HPDE6-E6E7 (cell line): ENCODE results near the gene DKC1.
"Not testable (repeated sequence)": the region's sequence is repeated elsewhere in the genome, so short reads cannot be mapped to it uniquely, and the experiment has no call there.

Experiments used
- DNase-seq: peaks from one replicate; pipeline ENCODE4 v3.0.0; 2011; ENCODE audit warnings: missing footprints; ENCODE audit errors: extremely low spot score

DKC1 gene

DNA sequence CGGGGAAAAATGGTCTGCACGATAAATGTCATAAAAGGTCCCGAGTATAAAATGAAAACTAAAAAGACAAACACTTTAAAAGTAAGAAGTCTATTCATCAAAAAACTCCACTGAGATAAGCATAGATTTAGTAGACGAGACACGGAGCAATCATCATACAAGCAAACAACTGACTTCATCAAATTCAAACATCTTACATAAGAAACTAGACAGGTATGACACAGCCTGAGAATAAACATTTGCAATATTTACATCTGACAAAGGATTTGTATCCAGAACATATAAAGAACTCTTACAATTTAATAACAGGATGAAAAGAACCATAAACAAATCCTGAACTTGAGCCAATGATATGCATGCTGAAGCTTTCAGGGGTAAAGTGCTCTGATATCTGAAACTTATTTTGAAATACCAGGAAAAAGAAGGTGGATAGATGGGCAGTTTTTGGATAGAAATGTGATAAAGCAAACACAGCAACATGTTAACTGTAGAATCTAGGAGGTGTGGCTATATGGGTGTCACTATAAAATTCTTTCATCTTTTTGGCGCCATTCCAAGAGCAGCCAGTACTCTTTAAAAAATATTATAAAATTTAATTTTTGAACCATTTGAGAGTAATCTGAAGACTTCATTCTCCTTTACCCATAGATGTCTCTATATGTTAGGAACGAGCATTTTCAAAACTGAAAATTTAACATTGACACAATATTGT is 30.6 kb downstream of the DKC1 start:
- no peak for DNase-seq

DNA sequence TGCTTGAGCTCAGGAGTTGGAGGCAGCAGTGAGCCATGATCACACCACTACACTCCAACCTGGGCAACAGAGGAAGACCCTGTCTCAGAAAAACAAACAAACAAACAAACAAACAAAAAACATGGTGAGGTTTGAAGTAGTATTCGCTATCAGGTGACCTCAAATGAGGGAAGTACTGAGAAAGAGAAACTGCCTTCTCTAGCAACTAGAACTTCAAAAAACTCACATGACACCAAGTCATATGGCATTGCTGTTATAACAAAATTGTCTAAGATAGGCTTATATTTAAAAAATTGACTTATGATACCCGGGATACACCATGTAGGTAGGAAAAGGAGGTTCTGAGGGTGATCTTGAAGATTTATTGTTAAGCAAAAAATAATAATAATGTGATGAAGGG is 32.4 kb downstream of the DKC1 start:
- DNase-seq: no peak

DNA sequence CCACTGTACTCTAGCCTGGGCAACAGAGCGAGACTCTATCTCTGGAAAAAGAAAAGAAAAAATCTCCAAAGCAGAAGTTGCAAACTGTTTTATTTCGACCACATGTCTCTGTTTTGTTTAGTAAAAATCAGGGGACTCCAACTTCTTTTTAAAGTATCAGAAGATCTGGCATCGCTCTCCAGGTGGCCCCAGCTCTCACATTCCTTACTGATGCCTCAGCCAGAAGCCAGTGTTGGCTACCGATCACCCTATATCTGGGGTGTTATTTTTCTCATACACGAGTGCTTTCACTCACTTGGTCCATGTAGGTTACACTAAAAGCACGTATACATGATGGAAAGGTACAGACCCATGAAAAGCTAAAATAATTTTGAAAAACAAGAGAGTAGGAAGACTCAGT is 34.3 kb downstream of the DKC1 start:
- DNase-seq: no peak

DNA sequence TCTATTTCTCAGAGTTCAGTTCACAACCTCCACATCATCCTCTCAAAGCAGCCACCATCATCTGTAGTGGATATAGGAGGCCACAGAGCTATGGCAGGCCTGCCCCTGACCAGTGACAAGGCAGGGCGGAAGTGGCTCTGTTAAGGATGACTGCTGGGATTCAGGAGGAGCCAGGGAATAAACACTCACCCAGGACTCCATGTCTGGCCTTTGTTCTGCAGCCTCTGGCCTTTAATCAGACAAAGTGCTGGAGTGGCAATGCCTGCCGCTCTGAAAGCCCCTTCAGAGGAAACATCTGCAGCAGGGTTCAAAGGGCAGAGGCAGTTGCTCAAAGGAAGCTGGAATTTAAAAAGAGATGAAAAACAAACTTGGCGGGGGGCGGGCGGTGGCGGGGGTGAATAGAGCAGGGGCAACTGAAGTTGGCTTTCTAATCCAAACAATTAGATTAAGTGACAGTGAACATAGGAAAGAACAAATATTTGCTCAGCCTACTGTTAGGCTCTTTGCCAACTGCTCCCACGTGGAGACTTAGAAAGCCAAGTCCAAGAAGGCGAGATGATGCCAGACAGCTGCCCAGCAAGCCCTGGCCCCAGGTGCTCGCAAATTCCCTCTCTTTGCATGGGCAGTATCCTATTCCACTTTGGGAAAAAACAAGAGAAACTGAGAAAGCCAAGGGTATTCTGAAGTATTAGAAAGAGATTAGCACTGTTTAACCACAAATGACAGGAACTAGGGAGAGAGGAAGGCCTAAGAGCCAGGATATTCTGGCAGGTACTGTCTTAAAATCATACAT is 37.1 kb downstream of the DKC1 start:
- DNase-seq: no peak

DNA sequence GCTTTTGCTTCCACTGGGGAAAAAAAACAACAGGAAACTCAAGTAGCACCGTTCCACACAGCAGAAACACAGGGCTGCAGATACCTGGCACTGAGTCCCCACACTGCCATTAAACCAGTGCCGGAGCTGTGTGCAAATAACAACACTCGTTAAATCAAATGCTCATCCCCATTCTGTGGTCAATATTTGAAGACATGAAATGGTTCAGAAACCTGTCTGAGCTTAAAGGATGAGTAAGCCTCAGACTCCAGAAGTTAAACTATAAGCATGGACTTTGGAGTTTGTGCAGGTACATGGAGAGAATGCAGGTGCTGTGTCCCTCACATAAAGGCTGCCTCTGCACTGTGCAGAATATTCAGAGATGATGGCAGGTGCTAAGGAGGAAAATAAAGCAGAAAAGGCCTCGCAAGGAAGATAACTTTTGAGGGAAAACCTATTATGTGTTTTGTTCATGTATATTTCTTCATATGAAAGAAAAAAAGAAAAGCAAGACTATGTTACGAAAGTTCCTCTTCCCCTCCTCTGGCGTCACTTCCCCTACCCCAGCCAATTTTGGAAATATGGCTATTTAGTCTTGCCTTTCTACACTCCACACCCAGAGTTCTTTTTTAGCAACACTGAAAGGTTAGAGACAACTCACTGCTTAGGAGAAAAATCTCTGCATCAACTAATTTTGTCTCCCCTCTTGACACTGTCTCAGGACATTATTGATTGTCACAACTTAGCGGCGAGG is 38.0 kb downstream of the DKC1 start:
- DNase-seq: no peak

DNA sequence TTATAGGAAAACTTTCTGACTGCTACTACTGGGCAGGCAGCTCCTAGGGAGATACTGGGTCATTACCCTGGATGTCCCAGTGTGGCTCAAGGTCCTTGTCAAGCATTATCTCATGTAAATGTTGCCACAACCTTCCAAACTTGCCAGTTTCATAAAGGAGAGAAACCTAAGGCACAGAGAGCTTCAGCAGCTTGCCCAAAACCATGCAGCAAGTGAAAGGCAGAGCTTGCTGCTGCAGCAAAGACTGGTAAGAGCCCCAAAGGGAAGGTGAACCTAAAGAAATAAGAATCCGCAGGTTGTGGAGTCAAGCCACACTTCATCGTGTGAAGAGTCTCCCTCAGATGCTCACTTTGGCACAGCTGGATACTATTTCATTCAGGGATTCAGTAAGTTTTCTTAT is 40.3 kb downstream of the DKC1 start:
- no peak for DNase-seq

DNA sequence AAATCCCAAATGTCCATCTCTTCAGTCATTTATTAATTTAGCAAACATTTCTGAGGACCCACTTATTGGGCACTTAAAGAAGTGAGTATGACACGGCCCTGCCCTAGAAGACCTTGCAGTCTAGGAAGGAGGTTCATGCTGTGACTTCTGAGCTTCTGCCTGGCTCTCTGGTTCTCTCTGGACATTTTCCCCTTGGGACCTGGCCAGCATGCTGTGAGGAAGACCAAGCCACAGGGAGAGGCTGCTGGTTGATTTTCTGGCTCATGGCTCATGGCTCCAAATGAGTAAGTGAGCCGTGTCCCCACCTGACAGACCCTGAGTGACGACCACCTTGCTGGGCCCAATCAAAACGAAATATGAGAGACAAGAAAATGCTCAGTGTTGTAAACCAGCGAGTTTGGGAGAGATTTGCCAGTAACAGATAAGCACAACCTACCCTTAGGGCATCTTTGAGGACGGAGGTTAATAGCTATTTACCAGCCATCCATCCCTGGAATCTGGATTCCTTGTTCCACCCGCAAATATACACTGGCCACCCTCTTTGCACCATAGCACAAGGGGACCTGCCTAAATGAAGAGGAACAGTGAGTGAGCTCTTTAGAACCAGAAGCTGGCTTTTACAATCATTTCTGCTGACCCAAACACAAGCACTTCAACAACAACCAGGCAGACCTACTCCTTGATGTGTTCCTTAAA is 41.7 kb downstream of the DKC1 start:
- DNase-seq: no peak

DNA sequence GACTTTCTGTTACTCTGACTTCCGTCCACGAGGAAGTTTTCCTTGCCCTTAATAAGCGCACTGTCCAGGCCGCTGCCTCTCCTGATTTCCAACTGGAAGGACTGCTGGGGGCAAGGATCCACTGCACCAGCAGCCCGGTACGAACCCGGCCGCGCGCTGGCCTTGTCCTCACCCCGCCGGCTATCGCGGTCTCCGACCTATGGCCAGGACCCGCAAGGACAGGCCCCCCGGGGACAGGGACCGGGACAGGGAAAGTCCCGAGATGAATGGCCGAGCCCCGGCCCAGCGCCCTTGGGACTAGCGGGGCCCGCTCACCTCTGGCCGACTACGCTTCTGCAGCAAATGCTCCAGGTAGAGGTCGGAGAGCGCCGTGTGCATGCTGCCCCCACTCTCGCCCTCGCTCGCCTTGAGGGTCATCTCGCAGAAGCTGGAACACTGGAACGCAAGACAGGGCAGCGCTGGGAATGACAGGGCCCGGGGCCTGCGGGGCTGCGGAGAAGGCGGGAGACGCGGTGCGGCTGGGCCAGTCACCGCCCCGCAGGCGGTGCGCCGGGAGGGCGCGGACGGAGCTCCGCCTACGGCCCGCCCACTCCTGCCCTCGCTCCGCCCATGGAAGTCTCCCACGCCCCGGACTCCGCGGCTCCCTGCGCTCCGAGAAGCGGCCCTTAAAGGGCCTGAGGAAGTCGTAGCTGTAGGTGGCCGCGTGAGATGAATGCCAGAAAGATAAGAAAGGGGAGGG is 42.5 kb downstream of the DKC1 start, which contains the start of gene MPP1:
TSS of gene MPP1 (minus strand) at position 529 of the 739 bp plus-strand sequence. CDS start at position 417, 112 bp downstream.
- peak; percentile 88 for DNase-seq

DNA sequence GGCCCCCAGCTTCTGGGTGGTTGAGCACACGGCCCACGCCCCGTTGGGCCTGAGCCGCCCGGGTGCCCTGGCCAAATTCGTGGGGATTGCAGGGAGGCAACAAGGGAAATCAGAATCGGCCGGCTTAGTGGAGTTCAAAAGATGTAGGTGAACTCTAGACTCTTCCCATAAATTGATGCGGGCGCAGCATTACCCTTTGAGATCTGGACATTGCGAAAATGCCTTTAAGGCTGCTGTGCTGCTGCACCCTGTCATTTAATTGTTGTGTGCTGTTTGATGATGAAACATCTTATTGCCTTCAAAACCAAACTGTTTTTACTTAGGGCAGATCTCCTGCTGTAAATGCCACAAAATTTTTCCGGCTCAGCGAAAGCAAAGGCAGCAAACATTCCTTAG is 43.0 kb downstream of the DKC1 start:
- DNase-seq: peak; percentile 19

DNA sequence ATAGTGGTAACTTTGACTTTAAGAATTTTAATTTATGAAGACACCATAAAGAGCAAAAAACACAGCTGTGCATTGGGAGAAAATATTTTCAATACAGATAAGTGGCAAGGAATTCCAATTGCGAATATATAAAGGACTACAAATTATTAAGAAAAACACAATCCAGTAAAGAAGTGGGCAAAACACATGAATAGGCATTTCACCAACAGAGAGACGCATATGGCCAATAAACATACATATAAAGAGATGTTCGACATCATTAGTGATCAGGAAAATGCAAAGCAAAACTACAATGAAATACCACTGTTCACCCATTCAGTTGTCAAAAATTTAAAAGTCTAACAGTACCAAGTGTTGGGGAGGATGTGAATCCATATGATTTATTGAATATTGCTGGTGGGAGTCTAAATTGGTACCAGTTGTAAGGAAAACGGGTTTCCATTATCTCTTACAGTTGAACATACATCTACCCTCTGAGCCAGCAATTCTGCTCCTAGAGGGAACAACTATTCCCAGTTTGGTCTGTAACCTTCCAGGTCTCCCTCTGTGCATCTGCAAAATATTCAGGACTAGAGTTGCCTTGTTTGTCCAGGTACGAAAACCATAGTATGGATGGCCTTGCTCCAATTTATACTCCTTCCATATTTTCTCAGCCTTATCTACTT is 44.3 kb downstream of the DKC1 start:
- no peak for DNase-seq

DNA sequence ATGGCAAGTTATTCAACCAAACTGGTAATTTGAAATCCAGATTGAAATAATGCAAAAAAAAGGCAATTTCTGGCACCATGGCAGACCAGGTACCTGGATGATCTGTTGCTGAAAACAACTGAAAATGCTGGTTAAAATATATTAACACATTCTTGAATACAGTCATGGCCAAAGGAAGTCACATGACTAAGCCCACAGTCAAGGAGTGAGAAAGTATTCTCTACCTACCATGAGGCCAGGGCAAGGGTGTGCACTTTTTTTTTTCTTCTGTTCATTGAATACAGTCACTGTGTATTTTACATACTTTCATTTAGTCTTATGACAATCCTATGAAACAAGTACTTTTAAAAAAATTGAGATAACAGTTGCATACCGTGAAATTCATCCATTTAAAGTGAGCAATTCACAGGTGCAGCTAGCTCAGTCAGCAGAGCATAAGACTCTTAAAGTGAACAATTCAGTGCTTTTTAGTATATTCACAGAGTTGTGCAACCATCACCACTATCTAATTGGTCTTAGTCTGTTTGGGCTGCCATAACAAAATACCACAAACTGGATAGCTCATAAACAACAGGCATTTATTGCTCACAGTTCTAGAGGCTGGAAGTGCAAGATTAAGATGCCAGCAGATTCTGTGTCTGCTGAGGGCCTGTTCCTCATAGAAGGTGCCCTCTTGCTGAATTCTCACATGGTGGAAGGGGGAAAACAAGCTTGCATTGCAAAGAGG is 47.4 kb downstream of the DKC1 start:
- DNase-seq: no peak

DNA sequence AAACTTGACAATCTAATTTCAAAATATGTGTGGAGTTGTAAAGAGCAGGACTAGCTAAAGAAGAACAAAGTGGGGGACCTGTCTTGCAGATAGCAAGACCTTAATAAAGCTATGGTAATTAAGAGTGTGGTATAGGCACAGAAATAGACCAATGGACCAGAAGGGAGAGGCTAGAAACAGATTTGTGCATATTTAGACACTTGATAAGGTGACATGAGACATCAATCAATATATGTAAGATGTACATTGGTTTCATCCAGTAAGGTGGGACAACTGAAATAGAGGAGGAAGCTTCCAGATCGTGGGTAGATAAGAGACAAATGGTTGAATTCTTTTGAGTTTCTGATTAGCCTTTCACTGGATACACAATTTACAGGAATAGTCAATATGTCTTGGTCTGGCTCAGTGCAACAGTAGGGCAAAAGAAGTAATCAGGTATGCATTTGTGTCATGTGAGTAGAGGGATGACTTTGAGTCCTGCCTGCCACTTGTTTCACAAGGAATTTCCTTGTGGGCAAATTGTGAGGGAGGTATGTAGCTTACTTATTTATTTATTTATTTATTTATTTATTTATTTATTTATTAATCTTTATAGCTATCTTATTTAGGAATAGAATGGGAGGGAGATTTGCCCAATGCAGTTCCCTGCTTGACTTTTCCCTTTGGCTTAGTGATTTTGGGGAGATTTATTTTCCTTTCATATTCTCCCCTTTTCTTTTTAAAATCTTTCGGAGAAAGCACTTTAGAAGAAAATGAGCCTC is 49.9 kb downstream of the DKC1 start:
- DNase-seq: no peak

DNA sequence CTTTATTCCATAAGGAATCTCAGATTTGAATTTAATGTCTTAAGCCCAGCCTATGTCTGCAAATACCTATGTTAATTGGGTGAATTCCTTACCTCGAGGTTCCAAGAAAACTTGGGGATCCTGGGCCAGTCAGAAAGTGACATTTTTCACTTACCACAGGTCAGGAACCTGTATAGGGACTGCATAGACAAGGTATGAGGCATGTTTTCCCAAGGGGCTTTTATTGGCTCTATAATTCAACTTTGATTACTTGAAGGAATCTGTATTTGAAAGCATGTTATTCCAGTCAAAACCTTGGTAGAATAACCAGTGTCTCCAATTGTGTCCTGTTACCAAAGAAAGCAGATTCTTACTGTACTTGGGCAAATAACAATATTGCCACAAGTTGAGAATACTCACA is 51.1 kb downstream of the DKC1 start:
- no peak for DNase-seq

DNA sequence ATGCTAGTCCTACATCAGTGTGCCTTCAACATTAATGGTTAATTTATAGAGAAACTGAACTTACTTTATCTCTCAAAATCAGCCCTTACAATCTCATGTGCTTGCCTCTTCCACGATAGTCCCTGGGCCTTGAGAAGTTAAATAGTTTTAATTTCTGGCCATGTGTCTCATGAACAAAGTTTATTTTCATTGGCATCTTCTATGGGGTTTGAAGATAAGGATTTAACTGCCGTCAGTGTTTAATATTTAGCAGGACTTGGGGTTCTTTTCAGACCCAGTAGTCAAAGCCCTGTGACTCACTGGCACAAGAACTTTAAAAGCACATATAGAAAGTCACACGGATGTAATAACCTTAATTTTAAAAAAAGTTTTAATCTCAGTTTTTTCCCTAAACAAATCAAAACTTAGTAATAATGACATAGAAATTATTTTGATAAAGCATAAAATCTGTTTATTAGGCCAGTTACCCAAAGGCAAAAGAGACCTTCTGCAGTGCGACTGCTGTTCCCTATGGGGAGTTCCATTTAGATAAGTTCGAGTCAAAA is 52.7 kb downstream of the DKC1 start:
- DNase-seq: no peak

DNA sequence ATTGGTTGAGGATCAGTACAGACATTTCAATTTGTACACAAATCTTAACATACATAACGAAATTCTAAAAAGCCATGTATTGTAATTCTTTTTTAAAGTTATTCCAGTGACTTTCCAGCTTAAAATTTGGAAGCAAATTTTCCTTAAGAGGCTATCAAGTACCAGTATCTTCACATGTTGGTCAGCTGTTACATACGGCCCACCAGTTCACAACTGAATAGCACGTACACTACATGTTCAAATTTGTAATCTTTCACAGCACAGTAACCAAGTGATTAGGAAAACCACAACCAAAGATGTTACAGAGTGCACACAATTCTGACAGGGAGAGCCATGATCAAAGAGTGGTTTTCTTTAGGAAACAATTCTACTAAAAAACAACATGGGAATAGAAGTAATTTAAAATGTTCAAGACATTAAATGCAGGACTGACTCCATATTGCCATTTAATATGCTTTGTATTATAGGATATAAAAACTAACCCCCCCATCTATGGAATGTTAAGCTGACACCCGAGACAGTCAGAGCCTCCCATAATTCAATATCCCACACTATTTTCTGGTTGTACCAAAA is 53.7 kb downstream of the DKC1 start:
- DNase-seq: not testable (repeated sequence)

DNA sequence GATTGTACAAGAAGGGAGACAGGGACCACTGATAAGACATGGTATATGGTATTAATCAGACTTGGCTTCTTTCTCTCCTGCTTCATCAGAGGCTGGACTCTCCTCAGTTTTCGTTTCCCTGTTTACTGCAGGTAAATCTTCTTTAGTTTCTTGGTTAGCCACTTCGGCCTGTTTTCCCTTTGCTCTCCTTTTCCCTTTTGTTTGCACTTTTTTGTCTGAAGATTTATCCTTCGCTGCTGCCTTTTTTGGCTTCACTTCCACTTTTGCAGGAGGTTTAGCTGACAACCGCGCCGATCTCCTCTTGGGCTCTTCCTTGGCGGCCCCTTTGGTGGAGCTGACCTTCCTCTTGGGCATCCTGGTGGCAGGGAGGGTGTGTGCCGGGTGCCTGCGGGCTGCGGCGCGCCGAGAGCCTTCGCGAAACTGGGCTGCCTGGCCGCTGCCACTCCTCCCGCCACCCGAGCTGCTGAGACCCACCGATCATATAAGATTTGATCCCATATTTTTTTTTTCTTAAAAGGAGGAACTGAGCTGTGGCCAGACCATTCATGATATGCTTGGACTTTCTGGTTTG is 54.5 kb downstream of the DKC1 start:
- DNase-seq: not testable (repeated sequence)

DNA sequence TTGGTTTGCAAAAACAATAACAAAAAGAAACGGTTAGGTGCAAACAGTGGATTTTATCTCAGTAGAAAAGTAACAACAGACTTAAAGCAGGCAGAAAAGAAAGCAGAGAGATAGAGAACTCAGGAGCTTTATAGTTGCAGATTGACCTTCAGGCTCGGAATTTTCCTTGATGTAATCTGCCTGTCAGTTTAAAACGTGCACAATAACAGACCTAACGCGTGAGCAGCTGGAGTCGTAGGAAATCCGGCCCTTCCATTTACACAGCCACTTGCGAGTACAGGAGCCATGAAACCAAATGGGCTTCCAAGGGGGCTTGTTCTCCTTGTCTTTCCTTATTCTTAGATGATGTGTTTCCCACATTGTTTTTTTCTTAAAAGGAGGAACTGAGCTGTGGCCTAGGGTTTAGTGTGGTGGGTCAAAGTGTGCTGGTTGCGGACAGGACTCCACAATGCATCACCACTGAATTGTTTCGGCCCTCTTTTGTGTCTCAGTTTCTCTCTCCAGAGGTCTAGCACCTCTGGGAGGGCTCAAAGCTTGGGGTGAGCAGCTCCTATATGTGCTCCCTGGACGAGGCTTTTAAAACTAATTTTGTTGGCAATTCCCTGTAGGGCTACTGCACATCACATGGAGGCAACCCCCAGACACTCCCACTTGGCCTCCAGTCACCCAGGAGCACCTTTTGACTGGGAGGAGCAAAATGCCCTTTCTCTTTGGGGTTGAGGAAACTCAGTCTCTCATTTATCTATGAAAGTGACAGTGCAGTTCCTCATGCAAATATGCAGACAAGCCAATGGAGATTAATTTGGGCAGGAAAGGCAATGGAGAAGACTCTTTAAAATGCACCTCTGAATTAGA is 56.5 kb downstream of the DKC1 start:
- DNase-seq: no peak
